NT2/D1 (cell line): ENCODE data around the gene SCLY.

Experiments
- YY1 ChIP-seq: IDR thresholded peaks from 2 replicates; pipeline ENCODE4 v1.6.1; 2011; ENCODE audit not compliant: insufficient read length, insufficient read depth
- ZNF274 ChIP-seq: IDR thresholded peaks from 2 replicates; pipeline ENCODE4 v1.6.1; 2011; ENCODE audit warnings: mild to moderate bottlenecking, low read depth, low read length

DNA sequence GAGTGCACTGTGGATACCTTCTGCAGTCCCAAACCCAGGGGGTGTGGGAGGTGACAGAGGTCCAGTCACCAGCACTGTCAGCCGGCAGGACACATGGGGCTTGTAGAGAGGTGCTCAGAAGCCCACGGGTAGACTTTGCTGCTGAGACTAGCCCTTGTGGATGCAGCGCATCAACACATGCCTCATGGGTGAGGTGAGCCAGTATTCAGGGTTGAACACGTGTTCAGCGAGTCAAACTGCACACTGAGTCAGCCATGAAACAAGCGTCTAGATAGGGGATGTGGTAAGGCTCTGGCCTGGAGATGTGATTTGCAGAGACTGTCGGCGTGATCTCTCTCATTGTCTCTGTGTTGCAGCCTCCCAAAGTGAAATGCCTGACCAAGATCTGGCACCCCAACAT, 35.8 kb upstream of the SCLY start:
- no peak for TF ChIP-seq YY1
- TF ChIP-seq ZNF274: no peak
